Measurements from ENCODE around the gene MAML2.

- TF ChIP-seq CTCF (conservative IDR thresholded peaks at IDR 0.05) (no peak), ZFX (IDR thresholded peaks at IDR 0.05) (no peak)
Measured at GRCh38 chr11:96318850-96319249, 24.1 kb downstream of the MAML2 start.

All from C4-2B (cell line).